GM12878 (cell line): ENCODE results near the gene SPOCK1. TPM values are rescaled to one million over a fixed set of nuclear protein-coding genes. Genes with fewer than 3 reads are reported as not detected.

Experiments used
- ATAC-seq: fragments of 200-7000 bp; cut with Tn5 transposase; 3 replicates; pipeline ENCODE4 v1.9.1; 2020; ENCODE audit warnings: mild to moderate bottlenecking, moderate library complexity
- BruUV-seq: library from RNA; stranded (reverse); fragments of 400-500 nt; replicated peaks from 2 replicates; lab custom pipeline; 2021; lab: Mats Ljungman, UMichigan
- CTCF ChIA-PET: fragments of 300-600 bp; sonication (Branson Sonifier 250); formaldehyde crosslinking; extraction: SDS; loops from one replicate; lab custom pipeline; 2021; ENCODE audit warnings: inconsistent platforms; lab: Yijun Ruan, JAX
- POLR2A ChIA-PET: fragments of 350-600 bp; formaldehyde crosslinking; extraction: SDS; loops from one replicate; lab custom pipeline; 2021; ENCODE audit warnings: inconsistent platforms; lab: Charles Lee
- RAD21 ChIA-PET: fragments of 300-600 bp; sonication (Branson Sonifier 250); formaldehyde crosslinking; loops from one replicate; lab custom pipeline; 2023; ENCODE audit warnings: antibody characterized with exemption; ENCODE audit not compliant: unreplicated experiment; lab: Charles Lee
- SMC1A ChIA-PET: fragments of 300-600 bp; sonication (Branson Sonifier 250); formaldehyde crosslinking; loops from one replicate; lab custom pipeline; 2023; ENCODE audit not compliant: unreplicated experiment, uncharacterized antibody; lab: Charles Lee
- DNase-seq: peaks from one replicate; pipeline ENCODE4 v3.0.0-alpha.2; 2011; ENCODE audit warnings: low read depth, low spot score
- FAIRE-seq: peaks from 3 replicates; lab custom pipeline; 2011; peaks lifted over from hg19 to GRCh38; lab: Jason Lieb, UNC
- H2AFZ ChIP-seq: 2 replicates; pipeline ENCODE4 v1.6.0; 2011; ENCODE audit warnings: low read depth, low read length, control low read depth; ENCODE audit not compliant: control insufficient read depth
- H3K27ac ChIP-seq: 2 replicates; pipeline ENCODE4 v1.5.1; 2011; ENCODE audit warnings: control low read depth; ENCODE audit not compliant: control insufficient read depth, insufficient read depth
- H3K27me3 ChIP-seq, 2 experiments: replicated peaks in 1 of 2; 2 replicates each; pipeline versions ENCODE4 v1.6.0 to v1.6.1; 2011; ENCODE audit warnings: low read length in 1 of 2; ENCODE audit not compliant: control insufficient read depth in 2 of 2, insufficient read depth in 2 of 2
- H3K36me3 ChIP-seq, 2 experiments: 2 replicates each; pipeline ENCODE4 v1.5.1; 2011; ENCODE audit warnings: low read length in 1 of 2; ENCODE audit not compliant: control insufficient read depth in 2 of 2, insufficient read depth in 2 of 2
- H3K4me1 ChIP-seq: 2 replicates; pipeline ENCODE4 v1.6.1; 2011; ENCODE audit warnings: mild to moderate bottlenecking, low read length, moderate library complexity, mixed read lengths; ENCODE audit not compliant: control insufficient read depth, insufficient read depth
- H3K4me2 ChIP-seq: 2 replicates; pipeline ENCODE4 v1.6.0; 2011; ENCODE audit warnings: control low read depth; ENCODE audit not compliant: control insufficient read depth, insufficient read depth
- H3K4me3 ChIP-seq: fragments of 200-600 bp; sonication (generic); 2 replicates; pipeline ENCODE4 v1.5.1; 2016
- H3K79me2 ChIP-seq: 2 replicates; pipeline ENCODE4 v1.6.0; 2011; ENCODE audit warnings: low read length; ENCODE audit not compliant: control insufficient read depth, insufficient read depth
- H3K9ac ChIP-seq: 2 replicates; pipeline ENCODE4 v1.8.0; 2011; ENCODE audit warnings: low read length, control low read depth, mixed read lengths; ENCODE audit not compliant: control insufficient read depth, insufficient read depth
- H3K9me3 ChIP-seq: replicated peaks from 3 replicates; pipeline ENCODE4 v1.5.1; 2011; ENCODE audit warnings: mild to moderate bottlenecking, low read length; ENCODE audit not compliant: control insufficient read depth, insufficient read depth
- H4K20me1 ChIP-seq: 2 replicates; pipeline ENCODE4 v1.6.0; 2011; ENCODE audit not compliant: control insufficient read depth, insufficient read depth
- CREB1 ChIP-seq: IDR thresholded peaks from 2 replicates; pipeline ENCODE4 v1.6.1; 2012; ENCODE audit warnings: low read depth, mild to moderate bottlenecking, inconsistent platforms
- EZH2 ChIP-seq: IDR thresholded peaks from 2 replicates; pipeline ENCODE4 v1.6.1; 2012; ENCODE audit warnings: low read depth, mild to moderate bottlenecking, control low read depth, inconsistent platforms, low read length, borderline replicate concordance; ENCODE audit not compliant: control insufficient read depth
- MYC ChIP-seq: IDR thresholded peaks from 2 replicates; pipeline ENCODE4 v1.6.1; 2011; ENCODE audit warnings: mild to moderate bottlenecking, low read length, moderate library complexity, inconsistent platforms; ENCODE audit not compliant: insufficient read depth, insufficient replicate concordance, insufficient read length, severe bottlenecking
- NR2C2 ChIP-seq: IDR thresholded peaks from 2 replicates; pipeline ENCODE4 v1.6.1; 2011; ENCODE audit warnings: borderline replicate concordance, low read depth; ENCODE audit not compliant: control insufficient read depth, insufficient read length
- PBX3 ChIP-seq: IDR thresholded peaks from 2 replicates; pipeline ENCODE4 v1.6.1; 2011; ENCODE audit warnings: mild to moderate bottlenecking, low read depth, low read length, moderate library complexity; ENCODE audit not compliant: insufficient replicate concordance
- RCOR1 ChIP-seq: conservative IDR thresholded peaks from 2 replicates; pipeline ENCODE4 v1.6.1; 2012; ENCODE audit warnings: low read depth, low read length, improper control_type of control experiment
- RUNX3 ChIP-seq: IDR thresholded peaks from 2 replicates; pipeline ENCODE4 v1.6.1; 2012; ENCODE audit warnings: low read length, inconsistent platforms
- SMC3 ChIP-seq: IDR thresholded peaks from 2 replicates; pipeline ENCODE4 v1.6.1; 2011; ENCODE audit warnings: low read length, improper control_type of control experiment, borderline replicate concordance
- SREBF1 ChIP-seq: IDR thresholded peaks from 2 replicates; pipeline ENCODE4 v1.6.1; 2012; ENCODE audit warnings: mild to moderate bottlenecking, low read length
- STAT3 ChIP-seq: IDR thresholded peaks from 2 replicates; pipeline ENCODE4 v1.6.1; 2011; ENCODE audit warnings: low read depth, low read length, improper control_type of control experiment
- ZZZ3 ChIP-seq: IDR thresholded peaks from 2 replicates; pipeline ENCODE4 v1.6.1; 2011; ENCODE audit warnings: low read depth; ENCODE audit not compliant: control insufficient read depth, insufficient read length
- WGBS: methylation state at CpG from one replicate; pipeline ENCODE4 v1.1.6; 2016; ENCODE audit warnings: low lambda C conversion rate; ENCODE audit not compliant: insufficient replicate concordance, insufficient coverage; ENCODE audit errors: missing lambda C conversion rate; 5-methylcytosine and 5-hydroxymethylcytosine counted together
- in situ Hi-C: fragments of 300-500 bp; cut with MboI; formaldehyde crosslinking; loops from 9 replicates; pipeline ENCODE4 v1.14.3; 2018; ENCODE audit warnings: mixed read lengths
- intact Hi-C: fragments of 100-400 bp; cut with micrococcal nuclease; formaldehyde crosslinking; loops from one replicate; pipeline ENCODE4 v1.14.2; 2022; ENCODE audit not compliant: unreplicated experiment
- polyA plus RNA-seq, 11 experiments: library from polyadenylated mRNA; depleted of rRNA in 4 of 11; unstranded in 6 of 11; stranded (reverse) in 5 of 11; fragments of >200 nt; fragmentation: Nextera tagmentation in 4 of 11; fragmentation: Illumina TruSeq in 1 of 11; extraction: Ambion mirVana in 4 of 11; extraction: Trizol in 1 of 11; gene quantifications; 1 replicate in 1 of 11; 2 replicates in 10 of 11; pipeline versions ENCODE4 v1.2.1 to v1.2.3, GENCODE V29; 2011 to 2016; ENCODE audit warnings: inconsistent platforms in 2 of 11, missing spikeins in 2 of 11, low read depth in 1 of 11
- total RNA-seq, 4 experiments: library from RNA; depleted of rRNA in 3 of 4; stranded (reverse); fragments of >200 nt in 3 of 4; fragmentation: Illumina TruSeq in 1 of 4; extraction: Trizol in 1 of 4; gene quantifications; 2 replicates each; pipeline versions ENCODE4 v1.2.1 to v1.2.3, GENCODE V29; 2013 to 2021

The SPOCK1 gene
- total and polyA plus RNA-seq, 10 of the 15 experiments (the other 5 are each of a cell fraction or from before 2014, with no cell fraction given): 0.06 to 0.68 (median 0.25) TPM; not detected in 3

- SMC1A ChIA-PET: no interaction called here
- no peaks in the 10 kb centered on the region for H3K9me3 ChIP-seq
- 28% methylated on average over 8 of the region's 8 CpGs for WGBS
- DNase-seq (no peak), FAIRE-seq (no peak), ATAC-seq (no peak)
- no peaks in the 10 kb centered on the region for H3K4me1 ChIP-seq
- intact Hi-C loops: no loop called here
- no peaks in the 10 kb centered on the region for H3K79me2 ChIP-seq
- no peak overlapping the region for H3K4me3 ChIP-seq
- no peaks in the 10 kb centered on the region for H3K36me3 ChIP-seq
- H3K9ac ChIP-seq: no peak overlapping the region
- no peak overlapping the region for H3K4me2 ChIP-seq
- H3K27ac ChIP-seq: no peak overlapping the region
- no peaks in the 10 kb centered on the region for H4K20me1 ChIP-seq
- POLR2A ChIA-PET: no interaction called here
- H2AFZ ChIP-seq: no peak overlapping the region
- no peak for TF ChIP-seq STAT3
- TF ChIP-seq, all 136 proteins: peak for 0
- BruUV-seq: no TSS peak
- RAD21 ChIA-PET: no interaction called here
- CTCF ChIA-PET: no interaction called here
- no peaks in the 10 kb centered on the region; a peak in 1 of 4 replicates for H3K27me3 ChIP-seq
- in situ Hi-C loops: no loop called here
Observed at GRCh38 chr5:137032929-137033328, 466.2 kb downstream of the SPOCK1 start.

GRCh38 chr5:137027758-137028157 lies 471.4 kb downstream of the SPOCK1 start:
- H3K27ac ChIP-seq: no peak overlapping the region
- H3K9ac ChIP-seq: no peak overlapping the region
- ChIA-PET CTCF (interaction anchor here (0.9 to 1.2 kb wide), 2 partner anchors 8 to 10 kb away, joined by 3 read pairs; no protein-coding TSS in a partner anchor), POLR2A (no interaction called here)
- FAIRE-seq: no peak
- TF ChIP-seq CREB1 (no peak), MYC (no peak), EZH2 (no peak), SREBF1 (no peak), RCOR1 (no peak), ZZZ3 (no peak), RUNX3 (no peak), PBX3 (no peak), NR2C2 (no peak), SMC3 (no peak)
- TF ChIP-seq, all 136 proteins: peak for 0
- DNase-seq (no peak), ATAC-seq (no peak)
- no peaks in the 10 kb centered on the region for H3K79me2 ChIP-seq
- no peak overlapping the region for H3K4me3 ChIP-seq
- ChIA-PET SMC1A (interaction anchor here (0.8 kb wide), 1 partner anchor 11 kb away, joined by 4 read pairs; no protein-coding TSS in a partner anchor), RAD21 (no interaction called here)
- no peak overlapping the region for H3K4me2 ChIP-seq
- no peak overlapping the region for H2AFZ ChIP-seq
- no peaks in the 10 kb centered on the region for H4K20me1 ChIP-seq
- WGBS: 0% methylated on average over 1 of the region's 1 CpG
- no peaks in the 10 kb centered on the region for H3K4me1 ChIP-seq
- no peaks in the 10 kb centered on the region; a peak in 1 of 4 replicates for H3K27me3 ChIP-seq
- intact Hi-C loops (no loop called here), in situ Hi-C loops (no loop called here)
- H3K9me3 ChIP-seq: no peaks in the 10 kb centered on the region
- no peaks in the 10 kb centered on the region for H3K36me3 ChIP-seq
- BruUV-seq: no TSS peak
